Astrocyte (in vitro differentiated cells and primary cell): Measurements from ENCODE around the gene BSND. TPM values are rescaled to one million over a fixed set of nuclear protein-coding genes. Genes with fewer than 3 reads are reported as not detected.

Source experiments
- DNase-seq: peaks from one replicate; pipeline ENCODE4 v3.0.0-alpha.2; 2010; ENCODE audit warnings: low read depth
- FAIRE-seq: peaks from 2 replicates; lab custom pipeline; 2011; peaks lifted over from hg19 to GRCh38; lab: Jason Lieb, UNC
- H2AFZ ChIP-seq: 2 replicates; pipeline ENCODE4 v1.6.0; 2012; ENCODE audit warnings: low read depth, low read length, inconsistent platforms
- H3K27ac ChIP-seq: 2 replicates; pipeline ENCODE4 v1.5.1; 2011; ENCODE audit warnings: low read depth, low read length, inconsistent platforms
- H3K27me3 ChIP-seq: 2 replicates; pipeline ENCODE4 v1.6.0; 2011; ENCODE audit warnings: low read length, inconsistent platforms; ENCODE audit not compliant: insufficient read depth
- H3K36me3 ChIP-seq: 2 replicates; pipeline ENCODE4 v1.5.1; 2011; ENCODE audit warnings: low read length, inconsistent platforms; ENCODE audit not compliant: insufficient read depth
- H3K4me1 ChIP-seq: 2 replicates; pipeline ENCODE4 v1.5.1; 2011; ENCODE audit warnings: low read length, inconsistent platforms; ENCODE audit not compliant: insufficient read depth
- H3K4me2 ChIP-seq: 2 replicates; pipeline ENCODE4 v1.6.0; 2012; ENCODE audit warnings: low read length, inconsistent platforms
- H3K4me3 ChIP-seq: 2 replicates; pipeline ENCODE4 v1.5.1; 2011; ENCODE audit warnings: low read depth, mild to moderate bottlenecking, low read length, inconsistent platforms; ENCODE audit not compliant: insufficient read depth
- H3K79me2 ChIP-seq: 2 replicates; pipeline ENCODE4 v1.6.0; 2012; ENCODE audit warnings: mild to moderate bottlenecking, low read length, inconsistent platforms; ENCODE audit not compliant: insufficient read depth
- H3K9ac ChIP-seq: 2 replicates; pipeline ENCODE4 v1.6.0; 2012; ENCODE audit warnings: mild to moderate bottlenecking, low read length, inconsistent platforms
- H3K9me3 ChIP-seq: 2 replicates; pipeline ENCODE4 v1.5.1; 2012; ENCODE audit warnings: low read depth, mild to moderate bottlenecking, low read length, inconsistent platforms; ENCODE audit not compliant: insufficient read depth
- H4K20me1 ChIP-seq: 2 replicates; pipeline ENCODE4 v1.6.0; 2012; ENCODE audit warnings: low read length, inconsistent platforms; ENCODE audit not compliant: insufficient read depth
- H3K27ac Mint-ChIP-seq: one replicate; pipeline ENCODE4 v1.8.0; 2021; ENCODE audit warnings: mild to moderate bottlenecking, mixed read lengths; ENCODE audit not compliant: unreplicated experiment
- H3K27me3 Mint-ChIP-seq: one replicate; pipeline ENCODE4 v1.8.0; 2021; ENCODE audit warnings: low read depth, mixed read lengths; ENCODE audit not compliant: unreplicated experiment
- H3K36me3 Mint-ChIP-seq: one replicate; pipeline ENCODE4 v1.8.0; 2021; ENCODE audit warnings: low read depth, mixed read lengths; ENCODE audit not compliant: unreplicated experiment
- H3K4me1 Mint-ChIP-seq: one replicate; pipeline ENCODE4 v1.8.0; 2021; ENCODE audit warnings: low read depth, mixed read lengths; ENCODE audit not compliant: unreplicated experiment
- H3K4me3 Mint-ChIP-seq: one replicate; pipeline ENCODE4 v1.8.0; 2021; ENCODE audit warnings: mild to moderate bottlenecking, moderate library complexity, mixed read lengths; ENCODE audit not compliant: unreplicated experiment
- H3K9me3 Mint-ChIP-seq: one replicate; pipeline ENCODE4 v1.8.0; 2021; ENCODE audit warnings: mild to moderate bottlenecking, mixed read lengths; ENCODE audit not compliant: unreplicated experiment
- EZH2 ChIP-seq: IDR thresholded peaks from 2 replicates; pipeline ENCODE4 v1.6.1; 2012; ENCODE audit warnings: mild to moderate bottlenecking, low read length, inconsistent platforms; ENCODE audit not compliant: insufficient read depth
- total RNA-seq: library from RNA; stranded (reverse); gene quantifications from 2 replicates; pipeline ENCODE4 v1.2.1, GENCODE V29; 2021
- TF ChIP-seq, protein P1 (sequence below): IDR thresholded peaks from 2 replicates; pipeline ENCODE4 v1.5.1; 2011; ENCODE audit warnings: low read depth, mild to moderate bottlenecking, inconsistent platforms, low read length, moderate library complexity; ENCODE audit not compliant: insufficient read depth

Gene BSND
- total RNA-seq, 1 donor from 2014 or later, result not detected

DNA sequence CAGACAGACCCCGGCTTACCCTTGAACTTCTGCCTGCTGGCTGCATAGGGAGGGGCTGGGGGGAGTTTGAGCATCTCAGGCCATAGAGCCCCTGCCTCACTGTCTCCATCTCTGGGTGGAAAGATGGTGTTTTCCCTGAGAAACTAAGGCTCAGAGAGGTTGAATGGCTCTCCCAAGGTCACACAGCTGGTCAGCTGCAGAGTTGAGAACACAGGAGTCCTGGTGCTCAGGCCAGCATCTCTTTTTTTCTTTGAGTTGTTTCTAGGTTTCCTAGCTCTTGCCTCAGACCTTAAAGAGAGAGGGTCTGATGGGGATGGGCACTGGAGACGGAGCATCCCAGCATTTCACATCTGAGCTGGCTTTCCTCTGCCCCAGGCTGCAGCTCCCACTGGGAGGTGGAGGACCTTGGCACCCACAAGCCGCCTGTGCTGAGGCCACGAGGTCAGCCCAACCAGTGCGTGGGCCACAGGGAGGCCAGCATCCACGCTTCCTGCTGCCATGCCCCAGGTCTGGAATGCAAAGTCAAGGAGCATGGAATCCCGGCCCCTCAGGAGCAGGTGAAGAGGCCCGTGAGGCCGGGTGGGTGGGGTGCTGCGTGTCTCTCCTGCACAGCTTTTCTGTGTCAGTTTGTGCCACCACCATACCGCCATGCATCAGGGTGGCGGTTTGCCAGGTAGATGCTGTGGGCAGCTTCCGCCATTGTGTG, 62.4 kb downstream of the BSND start:
- Histone ChIP-seq H3K9me3 (no peaks in the 10 kb centered on the region), H2AFZ (no peak overlapping the region), H3K27ac (no peak overlapping the region), H3K4me3 (no peak overlapping the region), H3K4me2 (no peak overlapping the region), H3K27me3 (peaks cover 4% of the 10 kb centered on the region), H3K36me3 (no peaks in the 10 kb centered on the region), H3K4me1 (no peaks in the 10 kb centered on the region), H4K20me1 (peaks cover 7% of the 10 kb centered on the region), H3K9ac (no peak overlapping the region), H3K79me2 (no peaks in the 10 kb centered on the region)
- Mint-ChIP-seq H3K9me3 (no peaks in the 10 kb centered on the region), H3K36me3 (peaks cover 9% of the 10 kb centered on the region), H3K4me3 (no peak overlapping the region), H3K27ac (no peak overlapping the region), H3K4me1 (no peaks in the 10 kb centered on the region), H3K27me3 (peaks cover 33% of the 10 kb centered on the region)
- FAIRE-seq (no peak), DNase-seq (no peak)
- TF ChIP-seq, protein P1, sequence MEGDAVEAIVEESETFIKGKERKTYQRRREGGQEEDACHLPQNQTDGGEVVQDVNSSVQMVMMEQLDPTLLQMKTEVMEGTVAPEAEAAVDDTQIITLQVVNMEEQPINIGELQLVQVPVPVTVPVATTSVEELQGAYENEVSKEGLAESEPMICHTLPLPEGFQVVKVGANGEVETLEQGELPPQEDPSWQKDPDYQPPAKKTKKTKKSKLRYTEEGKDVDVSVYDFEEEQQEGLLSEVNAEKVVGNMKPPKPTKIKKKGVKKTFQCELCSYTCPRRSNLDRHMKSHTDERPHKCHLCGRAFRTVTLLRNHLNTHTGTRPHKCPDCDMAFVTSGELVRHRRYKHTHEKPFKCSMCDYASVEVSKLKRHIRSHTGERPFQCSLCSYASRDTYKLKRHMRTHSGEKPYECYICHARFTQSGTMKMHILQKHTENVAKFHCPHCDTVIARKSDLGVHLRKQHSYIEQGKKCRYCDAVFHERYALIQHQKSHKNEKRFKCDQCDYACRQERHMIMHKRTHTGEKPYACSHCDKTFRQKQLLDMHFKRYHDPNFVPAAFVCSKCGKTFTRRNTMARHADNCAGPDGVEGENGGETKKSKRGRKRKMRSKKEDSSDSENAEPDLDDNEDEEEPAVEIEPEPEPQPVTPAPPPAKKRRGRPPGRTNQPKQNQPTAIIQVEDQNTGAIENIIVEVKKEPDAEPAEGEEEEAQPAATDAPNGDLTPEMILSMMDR, result no peak
- TF ChIP-seq EZH2, result no peak

Other genes with a start within 250 kb of the BSND start
- 4.8 and 5.4 TPM in 2 replicates for gene PARS2, start 234.4 kb upstream of the BSND start, total RNA-seq
- gene TTC22, start 197.6 kb upstream of the BSND start, total RNA-seq, result not detected in 2 replicates
- gene DHCR24, start 111.7 kb upstream of the BSND start, total RNA-seq, result 116 and 168 TPM in 2 replicates
- gene TMEM61, start 18.3 kb upstream of the BSND start, total RNA-seq, result not detected in 2 replicates
- gene PCSK9, start 40.6 kb downstream of the BSND start, total RNA-seq, result 0.53 and 1.4 TPM in 2 replicates
- 22.9 and 30.8 TPM in 2 replicates for gene USP24, start 216.4 kb downstream of the BSND start, total RNA-seq